Measurements from ENCODE around the gene MARCHF10.
"Not testable (repeated sequence)": the region's sequence is repeated elsewhere in the genome, so short reads cannot be mapped to it uniquely, and the experiment has no call there.

MARCHF10 gene

GRCh38 chr17:62807812-62808575 lies at the start of gene MARCHF10:
Gene MARCHF10 (minus strand): TSS chr17:62808314. CDS start chr17:62801735, 6,579 bp downstream.
- DNase-seq (ENCODE audit: low read depth in 2 of 2, low spot score in 1 of 2), result peak; percentile 44 to 49

GRCh38 chr17:62857526-62857925 lies 49.4 kb upstream of the MARCHF10 start:
- DNase-seq (ENCODE audit: low read depth in 2 of 2, low spot score in 1 of 2), result no peak

- DNase-seq (ENCODE audit: low read depth in 2 of 2, low spot score in 1 of 2), result no peak
These were observed 48.5 kb upstream of the MARCHF10 start for GRCh38 chr17:62856594-62856993.

GRCh38 chr17:62855156-62855555 lies 47.0 kb upstream of the MARCHF10 start:
- DNase-seq (ENCODE audit: low read depth in 2 of 2, low spot score in 1 of 2), result no peak

- DNase-seq (ENCODE audit: low read depth in 2 of 2, low spot score in 1 of 2), result no peak
These were observed 46.1 kb upstream of the MARCHF10 start for GRCh38 chr17:62854098-62854680.

GRCh38 chr17:62852195-62852594 lies 44.1 kb upstream of the MARCHF10 start:
- DNase-seq (ENCODE audit: low read depth in 2 of 2, low spot score in 1 of 2), result no peak

- not testable (repeated sequence) for DNase-seq (ENCODE audit: low read depth in 2 of 2, low spot score in 1 of 2)
These were observed 41.7 kb upstream of the MARCHF10 start for GRCh38 chr17:62849591-62850415.

GRCh38 chr17:62848334-62848733 lies 40.2 kb upstream of the MARCHF10 start:
- DNase-seq (ENCODE audit: low read depth in 2 of 2, low spot score in 1 of 2), result no peak

GRCh38 chr17:62847426-62847825 lies 39.3 kb upstream of the MARCHF10 start:
- no peak for DNase-seq (ENCODE audit: low read depth in 2 of 2, low spot score in 1 of 2)

GRCh38 chr17:62840871-62841270 lies 32.8 kb upstream of the MARCHF10 start:
- no peak for DNase-seq (ENCODE audit: low read depth in 2 of 2, low spot score in 1 of 2)

GRCh38 chr17:62833816-62834215 lies 25.7 kb upstream of the MARCHF10 start:
- DNase-seq (ENCODE audit: low read depth in 2 of 2, low spot score in 1 of 2), result not testable (repeated sequence)

GRCh38 chr17:62832405-62832804 lies 24.3 kb upstream of the MARCHF10 start:
- DNase-seq (ENCODE audit: low read depth in 2 of 2, low spot score in 1 of 2), result no peak

GRCh38 chr17:62831066-62831465 lies 23.0 kb upstream of the MARCHF10 start:
- not testable (repeated sequence) for DNase-seq (ENCODE audit: low read depth in 2 of 2, low spot score in 1 of 2)

- DNase-seq (ENCODE audit: low read depth in 2 of 2, low spot score in 1 of 2), result no peak
These were observed 19.8 kb upstream of the MARCHF10 start for GRCh38 chr17:62827746-62828485.

GRCh38 chr17:62826956-62827355 lies 18.8 kb upstream of the MARCHF10 start:
- no peak for DNase-seq (ENCODE audit: low read depth in 2 of 2, low spot score in 1 of 2)

- DNase-seq (ENCODE audit: low read depth in 2 of 2, low spot score in 1 of 2), result no peak
These were observed 17.1 kb upstream of the MARCHF10 start for GRCh38 chr17:62825182-62825581.

- no peak for DNase-seq (ENCODE audit: low read depth in 2 of 2, low spot score in 1 of 2)
These were observed 16.4 kb upstream of the MARCHF10 start for GRCh38 chr17:62824290-62825131.

- DNase-seq (ENCODE audit: low read depth in 2 of 2, low spot score in 1 of 2), result no peak
These were observed 15.2 kb upstream of the MARCHF10 start for GRCh38 chr17:62823111-62823893.

GRCh38 chr17:62822080-62822904 lies 14.2 kb upstream of the MARCHF10 start:
- no peak for DNase-seq (ENCODE audit: low read depth in 2 of 2, low spot score in 1 of 2)

Measured in stimulated activated CD8-positive, alpha-beta memory T cell treated with anti-CD3 and anti-CD28 coated beads, Interleukin-4, amount 100 ng/mL, for 4 hours (primary cell).